ENCODE measurements around the gene ASCC2. TPM values are rescaled to one million over a fixed set of nuclear protein-coding genes. Genes with fewer than 3 reads are reported as not detected.
"Not testable (repeated sequence)": the region's sequence is repeated elsewhere in the genome, so short reads cannot be mapped to it uniquely, and the experiment has no call there.

ASCC2 gene
- total and polyA plus RNA-seq, 2 donors (not counting 1 experiment from before 2014, with no cell fraction given): 23.8 to 30.5 TPM

DNA sequence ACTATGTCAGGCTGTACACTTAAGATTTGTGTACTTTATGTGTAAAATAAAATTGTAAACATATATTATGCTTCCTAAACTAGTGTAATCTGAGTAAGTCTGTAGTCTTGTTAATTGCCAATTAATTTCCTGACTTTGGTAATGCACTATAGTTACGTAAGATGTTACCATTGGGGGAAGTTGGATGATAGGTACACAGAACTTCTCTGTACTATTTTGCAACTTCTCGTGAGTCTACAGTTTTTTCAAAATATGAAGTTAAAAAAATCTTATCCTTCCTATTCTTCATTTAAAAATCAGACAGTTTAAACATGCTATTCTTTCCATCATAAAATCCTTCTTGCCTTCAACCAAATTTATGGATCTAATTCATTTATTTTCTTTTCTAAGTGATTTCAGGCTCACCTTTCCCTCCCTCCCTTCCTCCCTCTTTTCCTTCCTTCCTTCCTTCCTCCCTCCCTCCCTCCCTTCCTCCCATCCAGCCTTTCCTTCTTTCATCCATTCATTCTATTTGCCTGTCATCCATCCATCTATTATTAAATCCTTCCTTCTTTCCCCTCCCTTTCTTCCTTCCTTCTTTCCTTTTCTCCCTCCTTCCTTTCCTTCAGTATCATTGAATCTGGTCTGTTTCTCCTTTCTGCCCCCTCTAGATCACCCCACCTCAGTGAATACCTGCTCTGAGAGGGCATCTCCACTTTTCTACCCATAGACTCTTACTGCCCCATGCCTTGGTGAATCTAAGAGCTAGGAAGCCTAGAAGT, 22.1 kb upstream of the ASCC2 start:
- Histone ChIP-seq H3K27ac (ENCODE audit: insufficient read depth, low read length) (no peak overlapping the region), H3K4me3 (replicated peaks in 1 of 4; ENCODE audit: control extremely low read depth in 1 of 4, insufficient read depth in 1 of 4, low read depth in 3 of 4, low read length in 4 of 4) (no peak overlapping the region), H3K27me3 (ENCODE audit: control insufficient read depth, insufficient read depth, low read length) (no peaks in the 10 kb centered on the region), H3K36me3 (ENCODE audit: control insufficient read depth, insufficient read depth, low read length) (no peaks in the 10 kb centered on the region), H3K9ac (ENCODE audit: insufficient read depth, low read length) (no peak overlapping the region), H4K20me1 (ENCODE audit: control insufficient read depth, extremely low read depth, insufficient read depth, low read length) (no peaks in the 10 kb centered on the region), H3K79me2 (ENCODE audit: control insufficient read depth, insufficient read depth, low read length) (no peaks in the 10 kb centered on the region), H2AFZ (ENCODE audit: low read length) (no peak overlapping the region), H3K9me3 (ENCODE audit: control insufficient read depth, insufficient read depth, low read depth, low read length) (no peaks in the 10 kb centered on the region), H3K4me2 (ENCODE audit: extremely low read depth, insufficient read depth, low read length) (no peak overlapping the region), H3K4me1 (ENCODE audit: control insufficient read depth, extremely low read depth, insufficient read depth, low read length) (no peaks in the 10 kb centered on the region)
- no peak for DNase-seq (ENCODE audit: low read depth in 2 of 2)
- TF ChIP-seq, protein P1, sequence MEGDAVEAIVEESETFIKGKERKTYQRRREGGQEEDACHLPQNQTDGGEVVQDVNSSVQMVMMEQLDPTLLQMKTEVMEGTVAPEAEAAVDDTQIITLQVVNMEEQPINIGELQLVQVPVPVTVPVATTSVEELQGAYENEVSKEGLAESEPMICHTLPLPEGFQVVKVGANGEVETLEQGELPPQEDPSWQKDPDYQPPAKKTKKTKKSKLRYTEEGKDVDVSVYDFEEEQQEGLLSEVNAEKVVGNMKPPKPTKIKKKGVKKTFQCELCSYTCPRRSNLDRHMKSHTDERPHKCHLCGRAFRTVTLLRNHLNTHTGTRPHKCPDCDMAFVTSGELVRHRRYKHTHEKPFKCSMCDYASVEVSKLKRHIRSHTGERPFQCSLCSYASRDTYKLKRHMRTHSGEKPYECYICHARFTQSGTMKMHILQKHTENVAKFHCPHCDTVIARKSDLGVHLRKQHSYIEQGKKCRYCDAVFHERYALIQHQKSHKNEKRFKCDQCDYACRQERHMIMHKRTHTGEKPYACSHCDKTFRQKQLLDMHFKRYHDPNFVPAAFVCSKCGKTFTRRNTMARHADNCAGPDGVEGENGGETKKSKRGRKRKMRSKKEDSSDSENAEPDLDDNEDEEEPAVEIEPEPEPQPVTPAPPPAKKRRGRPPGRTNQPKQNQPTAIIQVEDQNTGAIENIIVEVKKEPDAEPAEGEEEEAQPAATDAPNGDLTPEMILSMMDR (conservative IDR thresholded peaks at IDR 0.05 in 1 of 2, IDR thresholded peaks at IDR 0.05 in 1 of 2; ENCODE audit: low read depth in 1 of 2, low read length in 2 of 2): no peak
- TF ChIP-seq EZH2 (IDR thresholded peaks at IDR 0.05; ENCODE audit: low read length, missing control alignments): no peak

DNA sequence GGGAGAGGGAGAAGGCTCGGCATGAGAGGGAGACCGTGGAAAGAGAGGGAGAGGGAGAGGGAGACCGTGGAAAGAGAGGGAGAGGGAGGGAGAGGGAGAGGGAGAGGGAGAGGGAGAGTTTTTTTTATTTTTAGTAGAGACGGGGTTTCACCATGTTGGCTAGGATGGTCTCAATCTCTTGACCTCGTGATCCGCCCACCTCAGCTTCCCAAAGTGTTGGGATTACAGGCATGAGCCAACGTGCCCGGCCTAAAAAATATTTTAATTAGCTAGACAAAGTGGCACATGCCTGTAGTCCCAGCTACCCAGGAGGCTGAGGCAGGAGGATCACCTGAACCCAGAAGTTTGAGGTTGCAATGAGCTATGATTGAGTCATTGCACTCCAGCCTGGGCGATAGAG, 21.0 kb upstream of the ASCC2 start:
- not testable (repeated sequence) for H3K79me2 ChIP-seq (ENCODE audit: control insufficient read depth, insufficient read depth, low read length); H3K27ac ChIP-seq (ENCODE audit: insufficient read depth, low read length); H3K4me3 ChIP-seq (replicated peaks in 1 of 4; ENCODE audit: control extremely low read depth in 1 of 4, insufficient read depth in 1 of 4, low read depth in 3 of 4, low read length in 4 of 4); H4K20me1 ChIP-seq (ENCODE audit: control insufficient read depth, extremely low read depth, insufficient read depth, low read length); DNase-seq (ENCODE audit: low read depth in 2 of 2); H3K27me3 ChIP-seq (ENCODE audit: control insufficient read depth, insufficient read depth, low read length); H3K9me3 ChIP-seq (ENCODE audit: control insufficient read depth, insufficient read depth, low read depth, low read length); H3K36me3 ChIP-seq (ENCODE audit: control insufficient read depth, insufficient read depth, low read length); H2AFZ ChIP-seq (ENCODE audit: low read length); H3K9ac ChIP-seq (ENCODE audit: insufficient read depth, low read length); H3K4me2 ChIP-seq (ENCODE audit: extremely low read depth, insufficient read depth, low read length); H3K4me1 ChIP-seq (ENCODE audit: control insufficient read depth, extremely low read depth, insufficient read depth, low read length)

DNA sequence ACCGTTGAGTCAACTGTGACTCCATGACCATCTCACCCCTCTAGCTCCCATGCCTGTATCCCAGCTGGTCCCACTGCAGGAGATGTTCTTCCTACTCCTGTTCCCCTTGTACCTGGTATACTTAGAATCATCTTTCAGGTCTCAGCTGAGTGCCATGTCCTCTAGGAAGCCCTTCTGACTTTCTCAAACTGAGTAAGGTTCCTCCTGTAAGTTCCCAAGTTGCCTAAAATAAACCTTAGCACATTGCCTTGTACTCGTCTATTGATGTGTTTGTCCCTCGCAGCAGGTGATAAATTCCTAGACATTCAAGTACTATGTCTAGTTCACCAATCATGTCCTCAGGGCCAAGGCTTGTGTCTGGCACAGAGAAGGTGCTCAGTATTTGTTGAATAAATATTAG, 18.4 kb upstream of the ASCC2 start:
- Histone ChIP-seq H3K27ac (ENCODE audit: insufficient read depth, low read length) (no peak overlapping the region), H3K4me3 (replicated peaks in 1 of 4; ENCODE audit: control extremely low read depth in 1 of 4, insufficient read depth in 1 of 4, low read depth in 3 of 4, low read length in 4 of 4) (no peak overlapping the region), H3K27me3 (ENCODE audit: control insufficient read depth, insufficient read depth, low read length) (peaks cover 4% of the 10 kb centered on the region), H2AFZ (ENCODE audit: low read length) (no peak overlapping the region), H3K4me1 (ENCODE audit: control insufficient read depth, extremely low read depth, insufficient read depth, low read length) (no peaks in the 10 kb centered on the region), H3K9me3 (ENCODE audit: control insufficient read depth, insufficient read depth, low read depth, low read length) (no peaks in the 10 kb centered on the region), H4K20me1 (ENCODE audit: control insufficient read depth, extremely low read depth, insufficient read depth, low read length) (no peaks in the 10 kb centered on the region), H3K9ac (ENCODE audit: insufficient read depth, low read length) (no peak overlapping the region), H3K79me2 (ENCODE audit: control insufficient read depth, insufficient read depth, low read length) (no peaks in the 10 kb centered on the region), H3K4me2 (ENCODE audit: extremely low read depth, insufficient read depth, low read length) (no peak overlapping the region), H3K36me3 (ENCODE audit: control insufficient read depth, insufficient read depth, low read length) (no peaks in the 10 kb centered on the region)
- no peak for DNase-seq (ENCODE audit: low read depth in 2 of 2)
- TF ChIP-seq, protein P1 (conservative IDR thresholded peaks at IDR 0.05 in 1 of 2, IDR thresholded peaks at IDR 0.05 in 1 of 2; ENCODE audit: low read depth in 1 of 2, low read length in 2 of 2): no peak
- TF ChIP-seq EZH2 (IDR thresholded peaks at IDR 0.05; ENCODE audit: low read length, missing control alignments): no peak
